ENCODE data around the gene ABHD18. TPM values are rescaled to one million over a fixed set of nuclear protein-coding genes. Genes with fewer than 3 reads are reported as not detected.
"Not testable (repeated sequence)": the region's sequence is repeated elsewhere in the genome, so short reads cannot be mapped to it uniquely, and the experiment has no call there.

The ABHD18 gene
- total and polyA plus RNA-seq, 4 donors = 4.1 to 14.7 (median 11.2) TPM

GRCh38 chr4:127975121-127975770 lies 10.0 kb downstream of the ABHD18 start:
- H3K36me3 ChIP-seq (ENCODE audit: control insufficient read depth in 1 of 2, insufficient read depth in 2 of 2, low read length in 1 of 2) = no peaks in the 10 kb centered on the region
- H3K9me3 ChIP-seq (ENCODE audit: control insufficient read depth, low read length) = no peaks in the 10 kb centered on the region
- intact Hi-C loops (cut with DNase I) = no loop called here
- H3K4me1 ChIP-seq (ENCODE audit: control insufficient read depth in 1 of 2, insufficient read depth in 2 of 2, low read length in 2 of 2) = peaks cover 0 to 2% of the 10 kb centered on the region in 2 donors
- no peak overlapping the region for H3K27ac ChIP-seq (ENCODE audit: low read depth in 1 of 2, low read length in 2 of 2)
- 98 to 99% methylated on average over 2 of the region's 2 CpGs for WGBS, 2 donors
- no peak overlapping the region for H3K4me3 ChIP-seq (ENCODE audit: low read length in 2 of 2)
- ATAC-seq (ENCODE audit: low FRiP score) = no peak
- DNase-seq = no peak
- H3K27me3 ChIP-seq (ENCODE audit: control insufficient read depth in 1 of 2, insufficient read depth in 2 of 2, low read length in 1 of 2) = no peaks in the 10 kb centered on the region

GRCh38 chr4:127978930-127979329 lies 13.7 kb downstream of the ABHD18 start:
- H3K27me3 ChIP-seq (ENCODE audit: control insufficient read depth in 1 of 2, insufficient read depth in 2 of 2, low read length in 1 of 2) = no peaks in the 10 kb centered on the region
- H3K36me3 ChIP-seq (ENCODE audit: control insufficient read depth in 1 of 2, insufficient read depth in 2 of 2, low read length in 1 of 2) = no peaks in the 10 kb centered on the region
- no peaks in the 10 kb centered on the region for H3K9me3 ChIP-seq (ENCODE audit: control insufficient read depth, low read length)
- intact Hi-C loops (cut with DNase I) = no loop called here
- no peaks in the 10 kb centered on the region for H3K4me1 ChIP-seq (ENCODE audit: control insufficient read depth in 1 of 2, insufficient read depth in 2 of 2, low read length in 2 of 2)
- ATAC-seq (ENCODE audit: low FRiP score) (no peak), DNase-seq (no peak)
- no peak overlapping the region for H3K27ac ChIP-seq (ENCODE audit: low read depth in 1 of 2, low read length in 2 of 2)
- H3K4me3 ChIP-seq (ENCODE audit: low read length in 2 of 2) = no peak overlapping the region
- WGBS, 2 donors = 99 to 100% methylated on average over 2 of the region's 2 CpGs

- no peaks in the 10 kb centered on the region for H3K36me3 ChIP-seq (ENCODE audit: control insufficient read depth in 1 of 2, insufficient read depth in 2 of 2, low read length in 1 of 2)
- intact Hi-C loops (cut with DNase I) = no loop called here
- H3K27ac ChIP-seq (ENCODE audit: low read depth in 1 of 2, low read length in 2 of 2) = no peak overlapping the region
- no peak overlapping the region for H3K4me3 ChIP-seq (ENCODE audit: low read length in 2 of 2)
- H3K4me1 ChIP-seq (ENCODE audit: control insufficient read depth in 1 of 2, insufficient read depth in 2 of 2, low read length in 2 of 2) = no peaks in the 10 kb centered on the region
- DNase-seq = no peak
- H3K27me3 ChIP-seq (ENCODE audit: control insufficient read depth in 1 of 2, insufficient read depth in 2 of 2, low read length in 1 of 2) = no peaks in the 10 kb centered on the region
- ATAC-seq (ENCODE audit: low FRiP score) = no peak
- WGBS, 2 donors = 74 to 83% methylated on average over 2 of the region's 2 CpGs
- no peaks in the 10 kb centered on the region for H3K9me3 ChIP-seq (ENCODE audit: control insufficient read depth, low read length)
Observed at GRCh38 chr4:127982445-127982844, 17.2 kb downstream of the ABHD18 start.

- no peaks in the 10 kb centered on the region for H3K4me1 ChIP-seq (ENCODE audit: control insufficient read depth in 1 of 2, insufficient read depth in 2 of 2, low read length in 2 of 2)
- DNase-seq (no peak), ATAC-seq (ENCODE audit: low FRiP score) (no peak)
- no peaks in the 10 kb centered on the region for H3K36me3 ChIP-seq (ENCODE audit: control insufficient read depth in 1 of 2, insufficient read depth in 2 of 2, low read length in 1 of 2)
- no peaks in the 10 kb centered on the region for H3K9me3 ChIP-seq (ENCODE audit: control insufficient read depth, low read length)
- no peaks in the 10 kb centered on the region for H3K27me3 ChIP-seq (ENCODE audit: control insufficient read depth in 1 of 2, insufficient read depth in 2 of 2, low read length in 1 of 2)
- WGBS, 2 donors = 90 to 99% methylated on average over 1 of the region's 1 CpG
- H3K27ac ChIP-seq (ENCODE audit: low read depth in 1 of 2, low read length in 2 of 2) = no peak overlapping the region
- intact Hi-C loops (cut with DNase I) = no loop called here
- no peak overlapping the region for H3K4me3 ChIP-seq (ENCODE audit: low read length in 2 of 2)
Observed at GRCh38 chr4:127985989-127986388, 20.8 kb downstream of the ABHD18 start.

GRCh38 chr4:127988638-127989037 lies 23.4 kb downstream of the ABHD18 start:
- intact Hi-C loops (cut with DNase I) = no loop called here
- WGBS, 2 donors = 94 to 96% methylated on average over 6 of the region's 6 CpGs
- H3K27me3 ChIP-seq (ENCODE audit: control insufficient read depth in 1 of 2, insufficient read depth in 2 of 2, low read length in 1 of 2) = no peaks in the 10 kb centered on the region
- H3K9me3 ChIP-seq (ENCODE audit: control insufficient read depth, low read length) = no peaks in the 10 kb centered on the region
- DNase-seq (no peak), ATAC-seq (ENCODE audit: low FRiP score) (no peak)
- no peak overlapping the region for H3K27ac ChIP-seq (ENCODE audit: low read depth in 1 of 2, low read length in 2 of 2)
- H3K4me1 ChIP-seq (ENCODE audit: control insufficient read depth in 1 of 2, insufficient read depth in 2 of 2, low read length in 2 of 2) = no peaks in the 10 kb centered on the region
- no peak overlapping the region for H3K4me3 ChIP-seq (ENCODE audit: low read length in 2 of 2)
- no peaks in the 10 kb centered on the region for H3K36me3 ChIP-seq (ENCODE audit: control insufficient read depth in 1 of 2, insufficient read depth in 2 of 2, low read length in 1 of 2)

GRCh38 chr4:127993151-127993550 lies 27.9 kb downstream of the ABHD18 start:
- Histone ChIP-seq H3K36me3 (ENCODE audit: control insufficient read depth in 1 of 2, insufficient read depth in 2 of 2, low read length in 1 of 2) (no peaks in the 10 kb centered on the region), H3K9me3 (ENCODE audit: control insufficient read depth, low read length) (no peaks in the 10 kb centered on the region), H3K4me1 (ENCODE audit: control insufficient read depth in 1 of 2, insufficient read depth in 2 of 2, low read length in 2 of 2) (no peaks in the 10 kb centered on the region), H3K27ac (ENCODE audit: low read depth in 1 of 2, low read length in 2 of 2) (no peak overlapping the region), H3K4me3 (ENCODE audit: low read length in 2 of 2) (no peak overlapping the region), H3K27me3 (ENCODE audit: control insufficient read depth in 1 of 2, insufficient read depth in 2 of 2, low read length in 1 of 2) (no peaks in the 10 kb centered on the region)
- WGBS, 2 donors = 66 to 73% methylated on average over 2 of the region's 2 CpGs
- no peak for DNase-seq
- intact Hi-C loops (cut with DNase I) = no loop called here
- no peak for ATAC-seq (ENCODE audit: low FRiP score)

GRCh38 chr4:127995776-127996175 lies 30.6 kb downstream of the ABHD18 start:
- no peak for DNase-seq
- 94 to 97% methylated on average over 1 of the region's 1 CpG for WGBS, 2 donors
- H3K9me3 ChIP-seq (ENCODE audit: control insufficient read depth, low read length) = no peaks in the 10 kb centered on the region
- H3K27me3 ChIP-seq (ENCODE audit: control insufficient read depth in 1 of 2, insufficient read depth in 2 of 2, low read length in 1 of 2) = no peaks in the 10 kb centered on the region
- no peaks in the 10 kb centered on the region for H3K4me1 ChIP-seq (ENCODE audit: control insufficient read depth in 1 of 2, insufficient read depth in 2 of 2, low read length in 2 of 2)
- intact Hi-C loops (cut with DNase I) = no loop called here
- no peak overlapping the region for H3K27ac ChIP-seq (ENCODE audit: low read depth in 1 of 2, low read length in 2 of 2)
- H3K4me3 ChIP-seq (ENCODE audit: low read length in 2 of 2) = no peak overlapping the region
- peaks cover 0 to 3% of the 10 kb centered on the region in 2 donors for H3K36me3 ChIP-seq (ENCODE audit: control insufficient read depth in 1 of 2, insufficient read depth in 2 of 2, low read length in 1 of 2)
- no peak for ATAC-seq (ENCODE audit: low FRiP score)

GRCh38 chr4:127996521-127996920 lies 31.3 kb downstream of the ABHD18 start:
- DNase-seq; H3K27me3 ChIP-seq (ENCODE audit: control insufficient read depth in 1 of 2, insufficient read depth in 2 of 2, low read length in 1 of 2); H3K4me1 ChIP-seq (ENCODE audit: control insufficient read depth in 1 of 2, insufficient read depth in 2 of 2, low read length in 2 of 2); H3K27ac ChIP-seq (ENCODE audit: low read depth in 1 of 2, low read length in 2 of 2); ATAC-seq (ENCODE audit: low FRiP score); intact Hi-C loops (cut with DNase I); H3K36me3 ChIP-seq (ENCODE audit: control insufficient read depth in 1 of 2, insufficient read depth in 2 of 2, low read length in 1 of 2); H3K4me3 ChIP-seq (ENCODE audit: low read length in 2 of 2); H3K9me3 ChIP-seq (ENCODE audit: control insufficient read depth, low read length): not testable (repeated sequence)
- WGBS, 2 donors = 94 to 96% methylated on average over 6 of the region's 6 CpGs

- Histone ChIP-seq H3K4me1 (ENCODE audit: control insufficient read depth in 1 of 2, insufficient read depth in 2 of 2, low read length in 2 of 2) (no peaks in the 10 kb centered on the region), H3K27ac (ENCODE audit: low read depth in 1 of 2, low read length in 2 of 2) (no peak overlapping the region), H3K36me3 (ENCODE audit: control insufficient read depth in 1 of 2, insufficient read depth in 2 of 2, low read length in 1 of 2) (peaks cover 0 to 3% of the 10 kb centered on the region in 2 donors), H3K4me3 (ENCODE audit: low read length in 2 of 2) (no peak overlapping the region), H3K9me3 (ENCODE audit: control insufficient read depth, low read length) (no peaks in the 10 kb centered on the region), H3K27me3 (ENCODE audit: control insufficient read depth in 1 of 2, insufficient read depth in 2 of 2, low read length in 1 of 2) (no peaks in the 10 kb centered on the region)
- no peak for DNase-seq
- intact Hi-C loops (cut with DNase I) = no loop called here
- 85 to 88% methylated on average over 8 of the region's 8 CpGs for WGBS, 2 donors
- ATAC-seq (ENCODE audit: low FRiP score) = no peak
Observed at GRCh38 chr4:127997534-127998388, 32.6 kb downstream of the ABHD18 start.

Data from aorta (tissue), 5 donors.